HCT116 (cell line): ENCODE results near the gene HIVEP1. TPM values are rescaled to one million over a fixed set of nuclear protein-coding genes. Genes with fewer than 3 reads are reported as not detected.

ENCODE experiments used
- ATAC-seq: fragments of 200-7000 bp; cut with Tn5 transposase; 2 replicates; pipeline ENCODE4 v1.9.1; 2020; ENCODE audit warnings: mild to moderate bottlenecking, moderate library complexity
- BruUV-seq: library from RNA; stranded (reverse); fragments of 400-500 nt; replicated peaks from 2 replicates; lab custom pipeline; 2021; lab: Mats Ljungman, UMichigan
- CTCF ChIA-PET: fragments of 300-600 bp; sonication (Branson Sonifier 250); formaldehyde crosslinking; loops from one replicate; lab custom pipeline; 2021; ENCODE audit warnings: antibody characterized with exemption; lab: Charles Lee
- POLR2A ChIA-PET: fragments of 300-600, 350-600 bp; sonication (Branson Sonifier 250); formaldehyde crosslinking; loops from one replicate; lab custom pipeline; 2021; ENCODE audit warnings: antibody characterized with exemption; lab: Charles Lee
- RAD21 ChIA-PET, 2 experiments: fragments of 300-600 bp; sonication (Branson Sonifier 250); formaldehyde crosslinking; loops; one replicate each; lab custom pipeline; 2023; ENCODE audit warnings: low total read pairs in 2 of 2; ENCODE audit not compliant: uncharacterized antibody in 2 of 2, unreplicated experiment in 2 of 2, low non-redundant PET in 1 of 2; lab: Charles Lee
- DNase-seq: peaks from one replicate; pipeline ENCODE4 v3.0.0-alpha.2; 2010; ENCODE audit warnings: low read depth, low spot score
- H2AFZ ChIP-seq: fragments of 200-600 bp; shearing (Covaris generic), sonication (generic); 2 replicates; pipeline ENCODE4 v1.6.1; 2017; ENCODE audit warnings: low read depth, mixed run types, mixed read lengths, antibody characterized with exemption, low read length; ENCODE audit not compliant: poor library complexity, severe bottlenecking
- H3K27ac ChIP-seq: 2 replicates; pipeline ENCODE4 v1.5.1; 2012; ENCODE audit warnings: low read depth, low read length
- H3K27me3 ChIP-seq: fragments of 200-600 bp; sonication (generic); 2 replicates; pipeline ENCODE4 v1.6.1; 2016; ENCODE audit warnings: mixed run types, low read length, mixed read lengths; ENCODE audit not compliant: insufficient read depth
- H3K36me3 ChIP-seq, 2 experiments: fragments of 200-500 bp in 1 of 2; fragments of 200-600 bp in 1 of 2; sonication (Bioruptor generic) in 1 of 2; sonication (generic) in 1 of 2; 2 replicates each; pipeline versions ENCODE4 v1.5.1 to v1.6.1; 2014 to 2016; ENCODE audit warnings: low read length in 2 of 2, inconsistent platforms in 1 of 2, mixed read lengths in 1 of 2, mixed run types in 1 of 2; ENCODE audit not compliant: insufficient read depth in 2 of 2, control insufficient read depth in 1 of 2
- H3K4me1 ChIP-seq, 2 experiments: fragments of 200-600 bp in 1 of 2; sonication (generic) in 1 of 2; 2 replicates each; pipeline versions ENCODE4 v1.5.1 to v1.6.1; 2012 to 2017; ENCODE audit warnings: low read length in 2 of 2, inconsistent platforms in 1 of 2, mild to moderate bottlenecking in 1 of 2, mixed read lengths in 1 of 2, mixed run types in 1 of 2, moderate library complexity in 1 of 2; ENCODE audit not compliant: insufficient read depth in 2 of 2, control insufficient read depth in 1 of 2
- H3K4me2 ChIP-seq: fragments of 200-600 bp; sonication (generic); 2 replicates; pipeline ENCODE4 v1.6.1; 2017; ENCODE audit warnings: mixed run types, low read length, mixed read lengths
- H3K4me3 ChIP-seq, 2 experiments: fragments of 200-600 bp in 1 of 2; sonication (generic) in 1 of 2; replicated peaks in 1 of 2; 2 replicates each; pipeline ENCODE4 v1.5.1; 2011 to 2016; ENCODE audit warnings: low read length in 2 of 2, control low read depth in 1 of 2, low read depth in 1 of 2, mild to moderate bottlenecking in 1 of 2, mixed read lengths in 1 of 2, mixed run types in 1 of 2
- H3K79me2 ChIP-seq: fragments of 200-600 bp; sonication (generic); 2 replicates; pipeline ENCODE4 v1.6.1; 2017; ENCODE audit warnings: mild to moderate bottlenecking, mixed run types, low read length, moderate library complexity, mixed read lengths; ENCODE audit not compliant: insufficient read depth
- H3K9ac ChIP-seq: fragments of 200-600 bp; sonication (generic); 2 replicates; pipeline ENCODE4 v1.6.1; 2016; ENCODE audit warnings: low read length, mixed read lengths
- H3K9me2 ChIP-seq: fragments of 200-600 bp; sonication (generic), shearing (Covaris generic); 2 replicates; pipeline ENCODE4 v1.6.1; 2017; ENCODE audit warnings: mixed run types, mild to moderate bottlenecking, moderate library complexity; ENCODE audit not compliant: insufficient read depth
- H3K9me3 ChIP-seq, 2 experiments: fragments of 200-500 bp in 1 of 2; fragments of 200-600 bp in 1 of 2; sonication (Bioruptor generic) in 1 of 2; sonication (generic) in 1 of 2; 2 replicates each; pipeline ENCODE4 v1.6.1; 2014 to 2017; ENCODE audit warnings: low read length in 2 of 2, mixed read lengths in 2 of 2, inconsistent platforms in 1 of 2, low read depth in 1 of 2, mild to moderate bottlenecking in 1 of 2, mixed run types in 1 of 2, moderate library complexity in 1 of 2; ENCODE audit not compliant: control insufficient read depth in 1 of 2, insufficient read depth in 1 of 2
- H4K20me1 ChIP-seq: fragments of 200-600 bp; sonication (generic), shearing (Covaris generic); 2 replicates; pipeline ENCODE4 v1.6.1; 2017; ENCODE audit warnings: mixed run types, mild to moderate bottlenecking, moderate library complexity; ENCODE audit not compliant: insufficient read depth
- EGR1 ChIP-seq: IDR thresholded peaks from 2 replicates; pipeline ENCODE4 v1.6.1; 2012; ENCODE audit warnings: low read depth
- ELF1 ChIP-seq: IDR thresholded peaks from 2 replicates; pipeline ENCODE4 v1.6.1; 2012; ENCODE audit warnings: low read depth, borderline replicate concordance
- EZH2 ChIP-seq: fragments of 200-600 bp; sonication (generic); IDR thresholded peaks from 2 replicates; pipeline ENCODE4 v1.6.1; 2017; ENCODE audit warnings: antibody characterized with exemption, mixed run types
- FOSL1 ChIP-seq: IDR thresholded peaks from 2 replicates; pipeline ENCODE4 v1.6.1; 2012; ENCODE audit warnings: low read depth
- POLR2A ChIP-seq: IDR thresholded peaks from 2 replicates; pipeline ENCODE4 v1.7.0; 2011; ENCODE audit warnings: borderline replicate concordance; ENCODE audit not compliant: insufficient read depth, insufficient read length; ENCODE audit errors: extremely low read depth
- REST ChIP-seq: IDR thresholded peaks from 2 replicates; pipeline ENCODE4 v1.6.1; 2012; ENCODE audit warnings: low read depth
- TCF7L2 ChIP-seq: IDR thresholded peaks from 2 replicates; pipeline ENCODE4 v1.7.0; 2011; ENCODE audit warnings: borderline replicate concordance, inconsistent platforms; ENCODE audit not compliant: insufficient read depth, insufficient read length; ENCODE audit errors: extremely low read depth
- ZFX ChIP-seq: fragments of 450-650 bp; IDR thresholded peaks from 2 replicates; pipeline ENCODE4 v1.6.1; 2017
- ZNF274 ChIP-seq: fragments of 200-500 bp; sonication (Bioruptor generic); IDR thresholded peaks from 2 replicates; pipeline ENCODE4 v1.6.1; 2014; ENCODE audit warnings: mild to moderate bottlenecking, low read depth, low read length, inconsistent platforms
- intact Hi-C: fragments of 100-400 bp; cut with micrococcal nuclease; formaldehyde crosslinking; loops from 2 replicates; pipeline ENCODE4 v1.10.0; 2022
- total RNA-seq: library from RNA; stranded (reverse); gene quantifications from one replicate; pipeline ENCODE4 v1.2.1, GENCODE V29; 2021; ENCODE audit not compliant: unreplicated experiment

The HIVEP1 gene
- total RNA-seq, 1 experiment from 2014 or later, result 11.2 TPM

- TF ChIP-seq REST (no peak), ELF1 (no peak), TCF7L2 (no peak), POLR2A (no peak), FOSL1 (no peak), ZFX (no peak), ZNF274 (no peak)
Observed at GRCh38 chr6:11963756-11964500, 48.2 kb upstream of the HIVEP1 start (continued).

- RAD21 ChIA-PET, result no interaction called here
- intact Hi-C loops, result no loop called here
- Histone ChIP-seq H4K20me1 (no peaks in the 10 kb centered on the region), H2AFZ (no peak overlapping the region), H3K4me2 (no peak overlapping the region), H3K27me3 (no peaks in the 10 kb centered on the region), H3K9ac (no peak overlapping the region), H3K79me2 (no peaks in the 10 kb centered on the region), H3K4me3 (no peak overlapping the region), H3K9me2 (no peaks in the 10 kb centered on the region), H3K9me3 (no peaks in the 10 kb centered on the region), H3K4me1 (no peaks in the 10 kb centered on the region), H3K36me3 (no peaks in the 10 kb centered on the region), H3K27ac (no peak overlapping the region)
- CTCF ChIA-PET, result no interaction called here
- POLR2A ChIA-PET, result no interaction called here
- DNase-seq (no peak), ATAC-seq (no peak)
- no TSS peak for BruUV-seq
- TF ChIP-seq EGR1, result no peak
- no peak for TF ChIP-seq EZH2
- TF ChIP-seq, all 23 proteins: peak for 0
Observed at GRCh38 chr6:11964729-11965335, 47.3 kb upstream of the HIVEP1 start.
